Liver (tissue), 9 donors: ENCODE data around the gene USH2A. TPM values are rescaled to one million over a fixed set of nuclear protein-coding genes. Genes with fewer than 3 reads are reported as not detected.

Experiments used
- DNase-seq: peaks from one replicate; pipeline ENCODE4 v3.0.0-alpha.2; 2017; ENCODE audit warnings: low spot score
- H3K27ac ChIP-seq, 2 donors: one replicate each; pipeline ENCODE4 v1.7.0; 2013; ENCODE audit warnings: inconsistent platforms in 2 of 2, low read length in 2 of 2, control low read depth in 1 of 2, low read depth in 1 of 2, mild to moderate bottlenecking in 1 of 2
- H3K27me3 ChIP-seq, 4 donors: one replicate each; pipeline versions ENCODE4 v1.6.1 to v1.7.0; 2013; ENCODE audit warnings: low read length in 3 of 4, inconsistent platforms in 1 of 4, mild to moderate bottlenecking in 1 of 4, moderate library complexity in 1 of 4; ENCODE audit not compliant: control insufficient read depth in 4 of 4, insufficient read depth in 4 of 4
- H3K36me3 ChIP-seq, 4 donors: one replicate each; pipeline versions ENCODE4 v1.6.1 to v1.7.0; 2013; ENCODE audit warnings: low read length in 3 of 4, mild to moderate bottlenecking in 3 of 4, low read depth in 1 of 4, moderate library complexity in 1 of 4; ENCODE audit not compliant: control insufficient read depth in 4 of 4, insufficient read depth in 3 of 4
- H3K4me1 ChIP-seq, 4 donors: one replicate each; pipeline versions ENCODE4 v1.6.1 to v1.7.0; 2013; ENCODE audit warnings: low read length in 3 of 4, mild to moderate bottlenecking in 3 of 4, moderate library complexity in 1 of 4; ENCODE audit not compliant: control insufficient read depth in 4 of 4, insufficient read depth in 4 of 4
- H3K4me3 ChIP-seq, 3 donors: one replicate each; pipeline versions ENCODE4 v1.6.1 to v1.7.0; 2013; ENCODE audit warnings: low read length in 3 of 3, control low read depth in 1 of 3, low read depth in 1 of 3, mild to moderate bottlenecking in 1 of 3
- H3K9ac ChIP-seq, 2 donors: one replicate each; pipeline ENCODE4 v1.7.0; 2013; ENCODE audit warnings: low read length in 2 of 2, mild to moderate bottlenecking in 2 of 2, moderate library complexity in 2 of 2, control low read depth in 1 of 2, low read depth in 1 of 2
- H3K9me3 ChIP-seq, 4 donors: one replicate each; pipeline versions ENCODE4 v1.6.1 to v1.7.0; 2013; ENCODE audit warnings: low read length in 3 of 4; ENCODE audit not compliant: control insufficient read depth in 4 of 4
- EGR1 ChIP-seq, 2 donors: IDR thresholded peaks; 2 replicates each; pipeline ENCODE4 v1.6.1; 2016 to 2018; ENCODE audit warnings: antibody characterized with exemption in 2 of 2, low read depth in 2 of 2
- FOXA2 ChIP-seq: IDR thresholded peaks from 2 replicates; pipeline ENCODE4 v1.6.1; 2016; ENCODE audit warnings: antibody characterized with exemption
- GABPA ChIP-seq, 2 donors: IDR thresholded peaks in 1 of 2; conservative IDR thresholded peaks in 1 of 2; 2 replicates each; pipeline ENCODE4 v1.6.1; 2016; ENCODE audit warnings: antibody characterized with exemption in 2 of 2, mild to moderate bottlenecking in 1 of 2, moderate library complexity in 1 of 2
- HNF4A ChIP-seq, 2 donors: conservative IDR thresholded peaks; 2 replicates each; pipeline ENCODE4 v1.6.1; 2016; ENCODE audit warnings: antibody characterized with exemption in 2 of 2, mild to moderate bottlenecking in 2 of 2
- HNF4G ChIP-seq: IDR thresholded peaks from 2 replicates; pipeline ENCODE4 v1.6.1; 2016; ENCODE audit warnings: antibody characterized with exemption
- JUND ChIP-seq, 2 donors: IDR thresholded peaks; 2 replicates each; pipeline ENCODE4 v1.6.1; 2016; ENCODE audit warnings: antibody characterized with exemption in 2 of 2
- MAX ChIP-seq: IDR thresholded peaks from 2 replicates; pipeline ENCODE4 v1.6.1; 2016; ENCODE audit warnings: antibody characterized with exemption
- NR2F2 ChIP-seq: IDR thresholded peaks from 2 replicates; pipeline ENCODE4 v1.6.1; 2016; ENCODE audit warnings: antibody characterized with exemption
- RAD21 ChIP-seq, 2 donors: IDR thresholded peaks; 2 replicates each; pipeline ENCODE4 v1.6.1; 2016; ENCODE audit warnings: antibody characterized with exemption in 2 of 2, mild to moderate bottlenecking in 2 of 2
- RXRA ChIP-seq, 2 donors: IDR thresholded peaks; 2 replicates each; pipeline ENCODE4 v1.6.1; 2017 to 2018; ENCODE audit warnings: antibody characterized with exemption in 2 of 2, mild to moderate bottlenecking in 1 of 2
- SP1 ChIP-seq: IDR thresholded peaks from 2 replicates; pipeline ENCODE4 v1.6.1; 2018; ENCODE audit warnings: antibody characterized with exemption, mild to moderate bottlenecking
- TAF1 ChIP-seq: conservative IDR thresholded peaks from 2 replicates; pipeline ENCODE4 v1.6.1; 2016; ENCODE audit warnings: antibody characterized with exemption, mild to moderate bottlenecking
- WGBS: extraction: QIAGEN DNeasy Blood & Tissue Kit; methylation state at CpG from one replicate; pipeline ENCODE4 v1.1.7; 2013; 5-methylcytosine and 5-hydroxymethylcytosine counted together
- polyA plus RNA-seq, 2 donors: library from polyadenylated mRNA; stranded (reverse) in 1 of 2; unstranded in 1 of 2; fragments of 200-250 nt in 1 of 2; fragments of >200 nt in 1 of 2; fragmentation: Nextera tagmentation in 1 of 2; extraction: Ambion mirVana in 1 of 2; gene quantifications; one replicate each; pipeline versions ENCODE4 v1.2.1 to v1.2.3, GENCODE V29; 2013 to 2015
- total RNA-seq, 2 donors: library from RNA; depleted of rRNA; stranded (reverse); fragments of >200 nt; gene quantifications; one replicate each; pipeline ENCODE4 v1.2.3, GENCODE V29; 2014
- TF ChIP-seq, protein P1 (sequence below): fragments of 150-350 bp; IDR thresholded peaks from 2 replicates; pipeline ENCODE4 v1.5.1; 2017; ENCODE audit warnings: improper control_type of control experiment, low read depth, low read length; ENCODE audit not compliant: missing input control
- TF ChIP-seq, protein P2 (sequence below): IDR thresholded peaks from 2 replicates; pipeline ENCODE4 v1.6.1; 2016; ENCODE audit warnings: antibody characterized with exemption
- TF ChIP-seq, protein P3 (sequence below): IDR thresholded peaks from 2 replicates; pipeline ENCODE4 v1.6.1; 2016; ENCODE audit warnings: antibody characterized with exemption, mild to moderate bottlenecking
- TF ChIP-seq, protein P4 (sequence below): IDR thresholded peaks from 2 replicates; pipeline ENCODE4 v1.6.1; 2016; ENCODE audit warnings: antibody characterized with exemption
- donor health status: healthy.
- donor health status: healthy.
- donor health status: healthy.
- donor health status: healthy.
- donor health status: healthy.

Gene USH2A
- total and polyA plus RNA-seq, 4 donors, result 0.14 to 1.0 (median 0.31) TPM

- peaks cover 0 to 3% (median under 1%) of the 10 kb centered on the region in 4 donors for H3K4me1 ChIP-seq
- no peak overlapping the region for H3K27ac ChIP-seq
- no peak for TF ChIP-seq FOXA2
- no peak for TF ChIP-seq JUND (IDR thresholded peaks at IDR 0.05)
- no peak for TF ChIP-seq GABPA (IDR thresholded peaks at IDR 0.05 in 1 of 2, conservative IDR thresholded peaks at IDR 0.05 in 1 of 2)
- TF ChIP-seq, protein P1, sequence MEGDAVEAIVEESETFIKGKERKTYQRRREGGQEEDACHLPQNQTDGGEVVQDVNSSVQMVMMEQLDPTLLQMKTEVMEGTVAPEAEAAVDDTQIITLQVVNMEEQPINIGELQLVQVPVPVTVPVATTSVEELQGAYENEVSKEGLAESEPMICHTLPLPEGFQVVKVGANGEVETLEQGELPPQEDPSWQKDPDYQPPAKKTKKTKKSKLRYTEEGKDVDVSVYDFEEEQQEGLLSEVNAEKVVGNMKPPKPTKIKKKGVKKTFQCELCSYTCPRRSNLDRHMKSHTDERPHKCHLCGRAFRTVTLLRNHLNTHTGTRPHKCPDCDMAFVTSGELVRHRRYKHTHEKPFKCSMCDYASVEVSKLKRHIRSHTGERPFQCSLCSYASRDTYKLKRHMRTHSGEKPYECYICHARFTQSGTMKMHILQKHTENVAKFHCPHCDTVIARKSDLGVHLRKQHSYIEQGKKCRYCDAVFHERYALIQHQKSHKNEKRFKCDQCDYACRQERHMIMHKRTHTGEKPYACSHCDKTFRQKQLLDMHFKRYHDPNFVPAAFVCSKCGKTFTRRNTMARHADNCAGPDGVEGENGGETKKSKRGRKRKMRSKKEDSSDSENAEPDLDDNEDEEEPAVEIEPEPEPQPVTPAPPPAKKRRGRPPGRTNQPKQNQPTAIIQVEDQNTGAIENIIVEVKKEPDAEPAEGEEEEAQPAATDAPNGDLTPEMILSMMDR, result no peak
- TF ChIP-seq, protein P2, sequence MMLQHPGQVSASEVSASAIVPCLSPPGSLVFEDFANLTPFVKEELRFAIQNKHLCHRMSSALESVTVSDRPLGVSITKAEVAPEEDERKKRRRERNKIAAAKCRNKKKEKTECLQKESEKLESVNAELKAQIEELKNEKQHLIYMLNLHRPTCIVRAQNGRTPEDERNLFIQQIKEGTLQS, result no peak
- TF ChIP-seq, protein P3, sequence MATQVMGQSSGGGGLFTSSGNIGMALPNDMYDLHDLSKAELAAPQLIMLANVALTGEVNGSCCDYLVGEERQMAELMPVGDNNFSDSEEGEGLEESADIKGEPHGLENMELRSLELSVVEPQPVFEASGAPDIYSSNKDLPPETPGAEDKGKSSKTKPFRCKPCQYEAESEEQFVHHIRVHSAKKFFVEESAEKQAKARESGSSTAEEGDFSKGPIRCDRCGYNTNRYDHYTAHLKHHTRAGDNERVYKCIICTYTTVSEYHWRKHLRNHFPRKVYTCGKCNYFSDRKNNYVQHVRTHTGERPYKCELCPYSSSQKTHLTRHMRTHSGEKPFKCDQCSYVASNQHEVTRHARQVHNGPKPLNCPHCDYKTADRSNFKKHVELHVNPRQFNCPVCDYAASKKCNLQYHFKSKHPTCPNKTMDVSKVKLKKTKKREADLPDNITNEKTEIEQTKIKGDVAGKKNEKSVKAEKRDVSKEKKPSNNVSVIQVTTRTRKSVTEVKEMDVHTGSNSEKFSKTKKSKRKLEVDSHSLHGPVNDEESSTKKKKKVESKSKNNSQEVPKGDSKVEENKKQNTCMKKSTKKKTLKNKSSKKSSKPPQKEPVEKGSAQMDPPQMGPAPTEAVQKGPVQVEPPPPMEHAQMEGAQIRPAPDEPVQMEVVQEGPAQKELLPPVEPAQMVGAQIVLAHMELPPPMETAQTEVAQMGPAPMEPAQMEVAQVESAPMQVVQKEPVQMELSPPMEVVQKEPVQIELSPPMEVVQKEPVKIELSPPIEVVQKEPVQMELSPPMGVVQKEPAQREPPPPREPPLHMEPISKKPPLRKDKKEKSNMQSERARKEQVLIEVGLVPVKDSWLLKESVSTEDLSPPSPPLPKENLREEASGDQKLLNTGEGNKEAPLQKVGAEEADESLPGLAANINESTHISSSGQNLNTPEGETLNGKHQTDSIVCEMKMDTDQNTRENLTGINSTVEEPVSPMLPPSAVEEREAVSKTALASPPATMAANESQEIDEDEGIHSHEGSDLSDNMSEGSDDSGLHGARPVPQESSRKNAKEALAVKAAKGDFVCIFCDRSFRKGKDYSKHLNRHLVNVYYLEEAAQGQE, result no peak
- TF ChIP-seq HNF4G, result no peak
- no peak for TF ChIP-seq TAF1
- no peak for TF ChIP-seq HNF4A (conservative IDR thresholded peaks at IDR 0.05)
- no peak for TF ChIP-seq NR2F2
- TF ChIP-seq EGR1 (IDR thresholded peaks at IDR 0.05; ENCODE audit: low read depth in 2 of 2), result no peak
- TF ChIP-seq, protein P4, sequence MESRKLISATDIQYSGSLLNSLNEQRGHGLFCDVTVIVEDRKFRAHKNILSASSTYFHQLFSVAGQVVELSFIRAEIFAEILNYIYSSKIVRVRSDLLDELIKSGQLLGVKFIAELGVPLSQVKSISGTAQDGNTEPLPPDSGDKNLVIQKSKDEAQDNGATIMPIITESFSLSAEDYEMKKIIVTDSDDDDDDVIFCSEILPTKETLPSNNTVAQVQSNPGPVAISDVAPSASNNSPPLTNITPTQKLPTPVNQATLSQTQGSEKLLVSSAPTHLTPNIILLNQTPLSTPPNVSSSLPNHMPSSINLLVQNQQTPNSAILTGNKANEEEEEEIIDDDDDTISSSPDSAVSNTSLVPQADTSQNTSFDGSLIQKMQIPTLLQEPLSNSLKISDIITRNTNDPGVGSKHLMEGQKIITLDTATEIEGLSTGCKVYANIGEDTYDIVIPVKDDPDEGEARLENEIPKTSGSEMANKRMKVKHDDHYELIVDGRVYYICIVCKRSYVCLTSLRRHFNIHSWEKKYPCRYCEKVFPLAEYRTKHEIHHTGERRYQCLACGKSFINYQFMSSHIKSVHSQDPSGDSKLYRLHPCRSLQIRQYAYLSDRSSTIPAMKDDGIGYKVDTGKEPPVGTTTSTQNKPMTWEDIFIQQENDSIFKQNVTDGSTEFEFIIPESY, result no peak
- TF ChIP-seq MAX, result no peak
- no peak for TF ChIP-seq RAD21 (IDR thresholded peaks at IDR 0.05)
- TF ChIP-seq RXRA (IDR thresholded peaks at IDR 0.05), result no peak
- TF ChIP-seq SP1, result no peak
- peaks cover 0 to 37% (median 21%) of the 10 kb centered on the region in 4 donors for H3K36me3 ChIP-seq
- no peaks in the 10 kb centered on the region for H3K27me3 ChIP-seq
- no peaks in the 10 kb centered on the region for H3K9me3 ChIP-seq
- no peak for DNase-seq
- no peak overlapping the region for H3K4me3 ChIP-seq
- H3K9ac ChIP-seq, result no peak overlapping the region
Observed at GRCh38 chr1:215625949-215626348, 797.3 kb downstream of the USH2A start.

DNA sequence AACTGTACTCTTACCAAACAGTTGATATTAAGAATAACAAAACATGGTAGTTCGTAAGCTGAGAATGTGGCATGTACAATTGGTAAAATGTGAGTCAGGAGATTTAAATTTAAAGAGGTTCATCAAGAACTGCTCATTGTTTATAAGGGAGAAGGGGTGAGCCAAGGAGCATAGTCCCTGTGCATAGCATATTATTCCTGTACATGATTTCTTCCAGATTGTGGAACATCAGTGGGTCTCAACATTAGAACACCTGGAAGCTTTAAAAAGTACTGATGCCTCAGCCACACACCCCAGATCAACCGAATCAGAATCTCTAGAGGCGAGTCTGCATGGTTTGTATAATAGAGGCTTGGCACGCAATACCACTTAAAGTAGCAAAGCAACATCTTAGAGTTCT is 800.1 kb downstream of the USH2A start:
- H3K27me3 ChIP-seq, result no peaks in the 10 kb centered on the region
- 95% methylated on average over 4 of the region's 4 CpGs for WGBS
- no peak overlapping the region for H3K4me3 ChIP-seq
- H3K9me3 ChIP-seq, result no peaks in the 10 kb centered on the region
- no peak for DNase-seq
- no peak overlapping the region for H3K9ac ChIP-seq
- H3K27ac ChIP-seq, result no peak overlapping the region
- no peak for TF ChIP-seq RXRA (IDR thresholded peaks at IDR 0.05)
- no peak for TF ChIP-seq EGR1 (IDR thresholded peaks at IDR 0.05; ENCODE audit: low read depth in 2 of 2)
- H3K36me3 ChIP-seq, result peaks cover 1 to 54% (median 32%) of the 10 kb centered on the region in 4 donors
- H3K4me1 ChIP-seq, result peaks cover 0 to under 1% (median 0%) of the 10 kb centered on the region in 4 donors
